Tibial nerve (tissue), 4 donors: Measurements from ENCODE around the gene NTN5.

ENCODE experiments used
- EP300 ChIP-seq, 2 donors: sonication (generic); formaldehyde crosslinking; IDR thresholded peaks; one replicate each; pipeline ENCODE4 v1.6.1; 2017; ENCODE audit warnings: antibody characterized with exemption in 2 of 2, mild to moderate bottlenecking in 1 of 2
- POLR2A ChIP-seq, 2 donors: fragments of 450-650 bp; IDR thresholded peaks; one replicate each; pipeline ENCODE4 v1.6.1; 2017; ENCODE audit warnings: antibody characterized with exemption in 2 of 2, mild to moderate bottlenecking in 2 of 2, moderate library complexity in 2 of 2
- TF ChIP-seq, protein P1 (sequence below), 5 experiments: fragments of 200-600 bp in 3 of 5; fragments of 450-650 bp in 2 of 5; sonication (generic) in 3 of 5; IDR thresholded peaks; one replicate each; pipeline ENCODE4 v1.5.1; 2016 to 2019; ENCODE audit warnings: antibody characterized with exemption in 5 of 5, mild to moderate bottlenecking in 3 of 5, moderate library complexity in 2 of 5

GRCh38 chr19:48659768-48660167, 13.0 kb downstream of the NTN5 start:
- TF ChIP-seq POLR2A (IDR thresholded peaks at IDR 0.05) (no peak), EP300 (IDR thresholded peaks at IDR 0.05) (no peak)
- TF ChIP-seq, protein P1, sequence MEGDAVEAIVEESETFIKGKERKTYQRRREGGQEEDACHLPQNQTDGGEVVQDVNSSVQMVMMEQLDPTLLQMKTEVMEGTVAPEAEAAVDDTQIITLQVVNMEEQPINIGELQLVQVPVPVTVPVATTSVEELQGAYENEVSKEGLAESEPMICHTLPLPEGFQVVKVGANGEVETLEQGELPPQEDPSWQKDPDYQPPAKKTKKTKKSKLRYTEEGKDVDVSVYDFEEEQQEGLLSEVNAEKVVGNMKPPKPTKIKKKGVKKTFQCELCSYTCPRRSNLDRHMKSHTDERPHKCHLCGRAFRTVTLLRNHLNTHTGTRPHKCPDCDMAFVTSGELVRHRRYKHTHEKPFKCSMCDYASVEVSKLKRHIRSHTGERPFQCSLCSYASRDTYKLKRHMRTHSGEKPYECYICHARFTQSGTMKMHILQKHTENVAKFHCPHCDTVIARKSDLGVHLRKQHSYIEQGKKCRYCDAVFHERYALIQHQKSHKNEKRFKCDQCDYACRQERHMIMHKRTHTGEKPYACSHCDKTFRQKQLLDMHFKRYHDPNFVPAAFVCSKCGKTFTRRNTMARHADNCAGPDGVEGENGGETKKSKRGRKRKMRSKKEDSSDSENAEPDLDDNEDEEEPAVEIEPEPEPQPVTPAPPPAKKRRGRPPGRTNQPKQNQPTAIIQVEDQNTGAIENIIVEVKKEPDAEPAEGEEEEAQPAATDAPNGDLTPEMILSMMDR (IDR thresholded peaks at IDR 0.05): no peak
